Prostate gland (tissue), 2 donors: ENCODE measurements around the gene MYO1D. TPM values are rescaled to one million over a fixed set of nuclear protein-coding genes. Genes with fewer than 3 reads are reported as not detected.

Experiments
- DNase-seq: peaks from one replicate; pipeline ENCODE4 v3.0.0-alpha.2; 2019; ENCODE audit warnings: low spot score
- H3K27ac ChIP-seq, 2 donors: fragments of 200-600 bp; sonication (generic); 2 replicates each; pipeline ENCODE4 v1.5.1; 2017 to 2019
- H3K27me3 ChIP-seq: fragments of 200-600 bp; sonication (generic); replicated peaks from 2 replicates; pipeline ENCODE4 v1.5.1; 2019; ENCODE audit not compliant: insufficient read depth
- H3K36me3 ChIP-seq, 2 donors: fragments of 200-600 bp; sonication (generic); 1 replicate in 1 of 2; 2 replicates in 1 of 2; pipeline versions ENCODE4 v1.5.1 to v1.8.1; 2017 to 2019
- H3K4me1 ChIP-seq: fragments of 200-600 bp; sonication (generic); replicated peaks from 2 replicates; pipeline ENCODE4 v1.5.1; 2019
- H3K4me3 ChIP-seq, 2 donors: fragments of 200-600 bp; sonication (generic); 2 replicates each; pipeline ENCODE4 v1.5.1; 2017 to 2019
- H3K9me3 ChIP-seq: fragments of 200-600 bp; sonication (generic); 2 replicates; pipeline ENCODE4 v1.5.1; 2017
- CTCF ChIP-seq, 4 experiments: fragments of 200-600 bp in 2 of 4; fragments of 450-650 bp in 2 of 4; sonication (generic) in 2 of 4; IDR thresholded peaks; 1 replicate in 3 of 4; 2 replicates in 1 of 4; pipeline ENCODE4 v1.5.1; 2016 to 2019; ENCODE audit warnings: antibody characterized with exemption in 4 of 4, mild to moderate bottlenecking in 2 of 4, moderate library complexity in 2 of 4
- POLR2A ChIP-seq: fragments of 450-650 bp; IDR thresholded peaks from one replicate; pipeline ENCODE4 v1.6.1; 2016; ENCODE audit warnings: antibody characterized with exemption, mild to moderate bottlenecking
- POLR2AphosphoS5 ChIP-seq: sonication (generic); formaldehyde crosslinking; IDR thresholded peaks from one replicate; pipeline ENCODE4 v1.6.1; 2017; ENCODE audit warnings: antibody characterized with exemption
- WGBS: methylation state at CpG from one replicate; pipeline ENCODE4 v1.1.5; 2018; 5-methylcytosine and 5-hydroxymethylcytosine counted together
- intact Hi-C: fragments of 100-400 bp; cut with DNase I; formaldehyde crosslinking; loops from one replicate; pipeline ENCODE4 v1.14.2; 2022
- total RNA-seq, 2 donors: library from RNA; depleted of rRNA; stranded (reverse); fragments of >200 nt; gene quantifications; one replicate each; pipeline ENCODE4 v1.1.0, GENCODE V29; 2016

Gene MYO1D
- total RNA-seq, 2 donors from 2014 or later, result 44.2 to 45.2 TPM

GRCh38 chr17:32621612-32622312 is 255.2 kb downstream of the MYO1D start:
- Histone ChIP-seq H3K4me3 (no peak overlapping the region), H3K9me3 (no peaks in the 10 kb centered on the region), H3K27ac (no peak overlapping the region), H3K36me3 (no peaks in the 10 kb centered on the region), H3K27me3 (no peaks in the 10 kb centered on the region), H3K4me1 (no peaks in the 10 kb centered on the region)
- DNase-seq, result no peak
- intact Hi-C loops, result no loop called here
- no peak for TF ChIP-seq POLR2AphosphoS5
- no peak for TF ChIP-seq POLR2A
- no peak for TF ChIP-seq CTCF (IDR thresholded peaks at IDR 0.05)
- 74% methylated on average over 3 of the region's 3 CpGs for WGBS

- TF ChIP-seq POLR2A (no peak), CTCF (IDR thresholded peaks at IDR 0.05) (no peak), POLR2AphosphoS5 (no peak)
- intact Hi-C loops, result no loop called here
Observed at GRCh38 chr17:32615326-32615725, 261.6 kb downstream of the MYO1D start.

DNA sequence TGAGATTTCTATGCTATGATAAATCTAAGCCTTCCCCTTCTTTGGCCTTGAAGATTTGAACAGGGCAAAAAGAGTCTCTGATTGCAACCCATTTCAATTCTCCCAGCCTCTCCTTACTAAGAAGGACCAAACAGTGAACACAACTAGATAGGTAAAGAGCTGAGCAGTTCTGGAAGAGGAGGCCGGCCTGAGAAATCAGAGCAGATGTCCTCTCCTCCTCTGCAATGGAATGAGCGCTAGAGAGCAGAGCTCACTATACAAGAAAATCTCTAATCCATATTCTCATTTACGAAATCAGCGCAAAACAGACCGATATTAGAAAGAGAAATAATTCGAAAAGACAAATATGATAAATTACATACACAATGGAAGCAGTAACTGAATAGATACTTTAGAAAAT is 266.0 kb downstream of the MYO1D start:
- Histone ChIP-seq H3K4me3 (no peak overlapping the region), H3K4me1 (no peaks in the 10 kb centered on the region), H3K36me3 (no peaks in the 10 kb centered on the region), H3K9me3 (no peaks in the 10 kb centered on the region), H3K27ac (no peak overlapping the region), H3K27me3 (no peaks in the 10 kb centered on the region)
- intact Hi-C loops, result no loop called here
- TF ChIP-seq CTCF (IDR thresholded peaks at IDR 0.05) (no peak), POLR2A (no peak), POLR2AphosphoS5 (no peak)
- DNase-seq, result no peak
- 91% methylated on average over 6 of the region's 6 CpGs for WGBS

More at GRCh38 chr17:32615326-32615725, 261.6 kb downstream of the MYO1D start:
- Histone ChIP-seq H3K9me3 (no peaks in the 10 kb centered on the region), H3K27me3 (no peaks in the 10 kb centered on the region), H3K4me1 (no peaks in the 10 kb centered on the region), H3K4me3 (no peak overlapping the region), H3K27ac (no peak overlapping the region), H3K36me3 (no peaks in the 10 kb centered on the region)
- no peak for DNase-seq
- 80% methylated on average over 3 of the region's 3 CpGs for WGBS

GRCh38 chr17:32609884-32610650 is 266.9 kb downstream of the MYO1D start:
- Histone ChIP-seq H3K27ac (no peak overlapping the region), H3K4me3 (no peak overlapping the region), H3K27me3 (no peaks in the 10 kb centered on the region), H3K9me3 (no peaks in the 10 kb centered on the region), H3K4me1 (no peaks in the 10 kb centered on the region), H3K36me3 (no peaks in the 10 kb centered on the region)
- no peak for DNase-seq
- WGBS, result 80% methylated on average over 7 of the region's 7 CpGs
- TF ChIP-seq POLR2AphosphoS5 (no peak), POLR2A (no peak), CTCF (IDR thresholded peaks at IDR 0.05) (no peak)
- intact Hi-C loops, result no loop called here

GRCh38 chr17:32609085-32609484 is 267.8 kb downstream of the MYO1D start:
- DNase-seq, result peak; percentile 59
- H3K36me3 ChIP-seq, result no peaks in the 10 kb centered on the region
- no peak overlapping the region for H3K4me3 ChIP-seq
- H3K27ac ChIP-seq, result no peak overlapping the region
- H3K9me3 ChIP-seq, result no peaks in the 10 kb centered on the region
- WGBS, result 49% methylated on average over 7 of the region's 7 CpGs
- intact Hi-C loops, result no loop called here
- TF ChIP-seq POLR2AphosphoS5, result peak; percentile 38
- no peak for TF ChIP-seq POLR2A
- TF ChIP-seq CTCF (IDR thresholded peaks at IDR 0.05), result peak in 3 of 4 experiments; percentile 23 to 60 (median 48)
- no peaks in the 10 kb centered on the region for H3K4me1 ChIP-seq
- no peaks in the 10 kb centered on the region for H3K27me3 ChIP-seq
